T-helper 1 cell (primary cell): ENCODE measurements around the gene HSPB8.
"Not testable (repeated sequence)": the region's sequence is repeated elsewhere in the genome, so short reads cannot be mapped to it uniquely, and the experiment has no call there.

Experiments used
- DNase-seq, 5 donors: peaks; one replicate each; pipeline ENCODE4 v3.0.0-alpha.2; 2012 to 2020

Gene HSPB8

GRCh38 chr12:119206348-119207062 is 27.8 kb downstream of the HSPB8 start:
- DNase-seq: no peak

DNA sequence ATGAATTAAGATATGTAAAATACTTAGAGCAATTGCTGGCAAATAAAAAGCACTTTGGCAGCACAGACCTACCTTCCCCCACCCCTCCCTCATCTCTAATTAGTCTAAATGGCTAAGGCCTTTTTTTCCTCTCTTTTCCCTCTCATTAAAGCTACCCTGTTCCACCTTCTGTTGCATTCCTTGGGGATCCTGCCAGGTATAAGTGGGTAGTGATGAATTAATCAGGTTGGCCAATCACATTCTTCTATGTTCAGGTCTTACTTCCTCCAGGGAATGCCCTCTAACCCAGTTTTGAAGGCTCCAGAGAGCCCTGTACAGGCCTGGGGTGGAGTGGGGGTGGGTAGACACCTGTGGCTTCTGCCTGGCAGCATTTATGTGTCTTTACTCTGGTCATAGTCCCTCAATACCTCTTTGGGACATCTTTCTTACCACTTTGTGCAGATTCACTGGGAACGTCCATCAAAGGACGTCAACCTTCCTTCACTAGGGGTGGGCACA is 28.4 kb downstream of the HSPB8 start:
- DNase-seq: no peak

GRCh38 chr12:119208626-119209061 is 29.9 kb downstream of the HSPB8 start:
- no peak for DNase-seq

GRCh38 chr12:119211884-119212283 is 33.2 kb downstream of the HSPB8 start:
- no peak for DNase-seq

DNA sequence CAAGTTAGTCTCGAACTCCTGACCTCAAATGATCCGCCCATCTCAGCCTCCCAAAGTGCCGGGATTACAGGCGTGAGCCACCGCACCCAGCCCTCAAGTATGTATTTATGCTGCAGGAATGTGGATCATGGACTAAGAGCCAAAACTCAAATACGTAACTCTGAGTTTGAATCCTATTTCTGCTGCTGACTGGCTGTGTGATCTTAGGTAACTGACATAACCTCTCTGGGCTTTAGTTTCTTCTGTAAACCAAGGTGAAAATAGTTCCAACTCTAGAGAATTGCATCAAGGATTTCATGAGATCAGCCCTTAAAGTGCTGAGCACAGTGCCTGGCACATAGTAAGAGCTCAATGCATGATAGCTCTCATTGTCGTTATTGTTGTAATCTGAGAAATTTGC is 37.4 kb downstream of the HSPB8 start:
- DNase-seq: no peak

- DNase-seq: not testable (repeated sequence)
Measured at GRCh38 chr12:119218875-119219274, 40.1 kb downstream of the HSPB8 start.

DNA sequence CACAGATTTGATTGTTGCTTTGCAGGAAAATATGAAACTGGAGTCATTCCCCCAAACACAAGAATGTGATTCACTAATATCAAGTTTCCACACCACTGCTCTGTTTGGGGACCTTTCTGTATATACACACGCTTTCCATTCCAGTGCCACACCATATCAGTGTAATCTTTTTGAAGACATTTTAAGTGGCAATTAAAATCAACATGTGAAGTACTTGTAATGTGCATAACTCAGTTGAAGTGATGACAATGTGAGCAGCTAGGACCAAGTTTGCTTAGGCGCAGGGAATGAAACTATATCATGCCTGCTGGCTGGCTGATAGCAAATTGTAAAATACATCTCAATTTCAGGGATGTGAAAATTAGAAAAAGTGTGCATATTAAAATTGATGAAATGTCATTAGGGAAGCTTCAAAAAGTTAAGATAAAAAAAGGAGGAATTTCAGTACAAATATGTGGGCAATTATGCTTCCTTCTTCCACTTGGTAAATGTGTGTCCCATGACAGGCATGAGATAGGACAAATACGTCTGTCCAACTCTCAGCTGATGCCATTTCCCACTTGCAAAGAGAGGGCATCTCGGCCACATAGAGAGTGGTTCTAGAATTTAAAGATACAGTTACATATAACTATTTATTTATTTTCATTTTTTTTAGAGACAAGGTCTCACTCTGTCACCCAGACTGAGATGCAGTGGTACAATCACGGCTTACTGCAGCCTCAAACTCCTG is 43.7 kb downstream of the HSPB8 start:
- no peak for DNase-seq

DNA sequence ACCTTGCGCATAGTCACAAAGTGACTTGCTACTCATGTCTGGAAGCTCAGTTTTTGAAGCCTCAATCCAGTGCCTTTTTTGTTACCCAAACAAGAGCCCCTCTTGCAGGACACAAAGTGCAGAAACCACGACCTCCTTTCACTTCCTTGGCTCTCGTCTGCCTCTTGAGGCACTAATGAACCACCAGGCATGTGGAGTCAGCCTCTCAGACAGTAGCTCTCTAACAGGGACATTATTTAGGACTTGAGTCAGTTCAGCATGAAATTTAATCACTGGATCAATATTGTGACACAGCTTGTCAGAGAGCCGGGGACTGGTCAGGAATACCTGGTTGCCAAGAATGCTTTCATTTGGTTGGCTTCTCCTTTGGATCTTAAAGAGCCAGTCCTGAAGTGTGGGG is 46.7 kb downstream of the HSPB8 start:
- DNase-seq: no peak

- DNase-seq: no peak
Measured at GRCh38 chr12:119227292-119227691, 48.6 kb downstream of the HSPB8 start.

GRCh38 chr12:119229205-119229604 is 50.5 kb downstream of the HSPB8 start:
- no peak for DNase-seq

- DNase-seq: no peak
Measured at GRCh38 chr12:119229837-119230236, 51.1 kb downstream of the HSPB8 start.

- DNase-seq: no peak
Measured at GRCh38 chr12:119230807-119231206, 52.1 kb downstream of the HSPB8 start.

DNA sequence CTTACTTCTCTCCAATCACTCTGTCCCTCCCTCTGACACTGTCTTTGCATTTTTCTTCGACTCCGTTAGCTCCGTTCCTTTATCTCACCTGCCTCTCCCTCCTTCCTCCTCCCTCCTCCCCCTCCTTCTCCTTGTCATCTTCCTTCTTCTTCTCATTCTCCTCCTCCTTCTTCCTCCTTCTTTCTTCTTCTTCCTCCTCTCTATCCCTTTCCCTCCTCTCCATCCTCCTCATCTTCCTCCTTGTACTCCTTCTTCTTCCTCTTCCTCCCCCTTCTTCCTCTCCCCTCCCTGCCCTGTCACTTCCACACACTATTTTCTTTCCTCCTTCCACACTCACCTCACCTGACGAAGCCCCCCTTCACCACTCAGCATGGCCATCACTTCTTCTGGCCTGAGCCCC is 53.0 kb downstream of the HSPB8 start:
- DNase-seq: no peak

GRCh38 chr12:119235197-119235751 is 56.5 kb downstream of the HSPB8 start:
- no peak for DNase-seq

- DNase-seq: no peak
Measured at GRCh38 chr12:119236372-119236771, 57.6 kb downstream of the HSPB8 start.

DNA sequence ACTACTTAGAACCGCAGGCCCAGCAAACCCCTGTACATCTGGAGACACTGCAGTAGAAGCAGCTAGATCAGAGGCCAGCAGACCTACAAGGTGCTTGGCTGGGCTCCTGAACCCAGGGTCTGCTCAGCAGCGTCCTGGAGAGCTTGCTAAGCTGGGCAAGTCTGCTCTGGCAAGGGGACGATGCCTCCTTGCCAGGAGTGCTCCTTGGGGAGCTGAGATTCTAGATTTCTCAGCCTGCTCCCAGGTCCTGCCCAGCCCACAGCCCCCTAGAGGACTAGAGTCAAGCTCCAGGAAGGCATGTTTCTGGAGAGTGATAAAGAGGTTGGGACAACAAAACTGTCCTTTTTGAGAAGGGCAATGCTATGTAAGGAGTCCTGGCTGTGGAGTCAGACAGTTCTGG is 60.3 kb downstream of the HSPB8 start:
- no peak for DNase-seq

DNA sequence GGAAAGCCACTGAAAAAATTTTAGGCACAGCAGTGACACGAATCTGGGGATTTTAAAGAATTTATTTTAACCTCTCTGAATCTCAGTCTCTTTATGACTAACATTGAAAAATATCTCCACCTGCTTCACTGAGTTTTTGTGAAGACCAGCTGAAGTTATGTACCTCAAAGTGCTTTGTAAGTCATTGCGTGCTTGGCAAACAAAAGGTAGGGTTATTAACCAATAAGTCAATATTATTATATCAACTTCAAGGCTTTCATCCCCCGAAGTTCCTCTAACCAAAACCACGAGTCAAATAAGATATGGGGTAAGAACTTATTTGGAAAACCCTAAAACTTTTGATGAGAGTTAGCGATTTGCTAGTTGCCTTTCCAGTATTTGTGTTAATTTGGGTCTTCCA is 62.3 kb downstream of the HSPB8 start:
- DNase-seq: no peak

DNA sequence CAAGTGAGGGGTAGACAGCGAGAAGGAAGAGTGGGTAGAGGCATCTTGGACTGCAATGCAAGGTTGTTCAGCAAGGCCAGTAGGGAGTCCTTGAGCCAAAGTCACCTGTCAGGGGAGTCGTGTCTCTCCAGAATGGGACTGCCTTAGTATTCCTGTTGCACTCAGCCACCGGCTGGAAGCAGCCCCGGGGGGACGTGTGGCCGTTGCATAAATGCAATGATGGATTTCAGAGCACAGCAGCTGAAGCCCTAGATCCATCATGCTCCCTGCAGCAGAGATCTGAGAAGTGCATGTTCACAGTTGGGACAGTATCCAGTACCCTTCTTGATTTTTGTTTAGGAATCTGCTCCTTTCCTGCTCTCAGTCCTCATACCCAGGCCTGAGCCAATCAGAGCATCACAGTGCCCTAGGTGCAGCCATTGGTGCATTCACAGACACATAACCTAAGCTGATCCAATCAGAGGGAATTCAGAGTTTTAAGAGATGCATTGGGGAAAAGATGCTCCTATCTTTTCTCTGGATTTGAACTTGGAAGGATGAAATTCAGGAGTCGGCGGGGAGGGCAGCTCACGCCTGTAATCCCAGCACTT is 62.9 kb downstream of the HSPB8 start:
- no peak for DNase-seq
